Fibroblast of lung (primary cell): ENCODE measurements around the gene NAA80.

Experiments
- CTCF ChIP-seq, 2 donors: IDR thresholded peaks in 1 of 2; conservative IDR thresholded peaks in 1 of 2; 1 replicate in 1 of 2; 2 replicates in 1 of 2; pipeline ENCODE4 v1.5.1; 2011 to 2012; ENCODE audit warnings: low read length in 2 of 2, control low read depth in 1 of 2, inconsistent platforms in 1 of 2, low read depth in 1 of 2, mild to moderate bottlenecking in 1 of 2
- EZH2 ChIP-seq: IDR thresholded peaks from 2 replicates; pipeline ENCODE4 v1.5.1; 2012; ENCODE audit warnings: low read length, control low read depth, mild to moderate bottlenecking; ENCODE audit errors: missing control alignments

DNA sequence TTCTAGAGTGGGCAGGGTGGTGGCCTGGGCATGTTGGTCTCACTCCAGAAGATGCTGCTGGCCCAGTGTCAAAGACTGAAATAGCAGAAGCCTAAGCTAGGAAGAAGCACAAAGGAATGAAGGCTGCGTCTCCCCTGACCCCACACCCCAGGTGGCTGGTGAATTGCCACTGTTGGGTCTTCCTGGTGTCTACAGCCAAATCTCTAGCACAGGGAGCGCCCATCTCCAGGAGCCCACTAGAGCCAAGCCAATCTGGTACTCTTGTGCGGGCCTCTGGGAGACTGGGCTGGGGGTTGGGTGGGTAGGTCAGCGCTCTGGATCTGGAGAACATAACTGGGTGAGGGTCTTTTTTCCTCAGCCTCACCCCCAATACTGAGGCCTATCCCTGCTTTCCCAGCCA is 27.9 kb upstream of the NAA80 start:
- TF ChIP-seq CTCF (conservative IDR thresholded peaks at IDR 0.05 in 1 of 2, IDR thresholded peaks at IDR 0.05 in 1 of 2; ENCODE audit: low read depth in 1 of 2, low read length in 2 of 2) (no peak), EZH2 (no peak)
